Smooth muscle cell (in vitro differentiated cells): ENCODE data around the gene MCTP1. TPM values are rescaled to one million over a fixed set of nuclear protein-coding genes. Genes with fewer than 3 reads are reported as not detected.

Experiments
- DNase-seq: peaks from one replicate; lab custom pipeline; 2025; ENCODE audit not compliant: unreplicated experiment; lab: John Stamatoyannopoulos, UW
- H2AFZ ChIP-seq: fragments of 200-600 bp; sonication (generic); 2 replicates; pipeline ENCODE4 v1.6.0; 2016; ENCODE audit warnings: antibody characterized with exemption, low read depth, mild to moderate bottlenecking
- H3F3A ChIP-seq: fragments of 200-600 bp; sonication (generic); 2 replicates; pipeline ENCODE4 v1.6.0; 2017; ENCODE audit warnings: antibody characterized with exemption, low read depth
- H3K27ac ChIP-seq: fragments of 200-600 bp; sonication (generic); 2 replicates; pipeline ENCODE4 v1.5.1; 2016; ENCODE audit warnings: low read depth, mild to moderate bottlenecking
- H3K27me3 ChIP-seq: fragments of 200-600 bp; sonication (generic); 2 replicates; pipeline ENCODE4 v1.6.1; 2016; ENCODE audit warnings: low read depth, mild to moderate bottlenecking
- H3K36me3 ChIP-seq: fragments of 200-600 bp; sonication (generic); 2 replicates; pipeline ENCODE4 v1.5.1; 2016; ENCODE audit warnings: low read depth
- H3K4me1 ChIP-seq: fragments of 200-600 bp; sonication (generic); 2 replicates; pipeline ENCODE4 v1.5.1; 2016; ENCODE audit warnings: low read depth
- H3K4me2 ChIP-seq: fragments of 200-600 bp; sonication (generic); 2 replicates; pipeline ENCODE4 v1.6.0; 2016; ENCODE audit warnings: mild to moderate bottlenecking
- H3K4me3 ChIP-seq: fragments of 200-600 bp; sonication (generic); 2 replicates; pipeline ENCODE4 v1.5.1; 2016; ENCODE audit warnings: mild to moderate bottlenecking
- H3K79me2 ChIP-seq: fragments of 200-600 bp; sonication (generic); 2 replicates; pipeline ENCODE4 v1.6.0; 2016; ENCODE audit warnings: low read depth, mild to moderate bottlenecking
- H3K9ac ChIP-seq: fragments of 200-600 bp; sonication (generic); 2 replicates; pipeline ENCODE4 v1.6.0; 2016; ENCODE audit warnings: low read depth
- H3K9me3 ChIP-seq: fragments of 200-600 bp; sonication (generic); replicated peaks from 2 replicates; pipeline ENCODE4 v1.5.1; 2016; ENCODE audit warnings: low read depth
- H4K20me1 ChIP-seq: fragments of 200-600 bp; sonication (generic); 2 replicates; pipeline ENCODE4 v1.6.0; 2016; ENCODE audit warnings: low read depth
- CTCF ChIP-seq: fragments of 200-600 bp; sonication (generic); IDR thresholded peaks from 2 replicates; pipeline ENCODE4 v1.5.1; 2017; ENCODE audit warnings: borderline replicate concordance, mild to moderate bottlenecking, antibody characterized with exemption; ENCODE audit not compliant: insufficient read depth, poor library complexity, severe bottlenecking
- WGBS: methylation state at CpG from one replicate; pipeline ENCODE4 v1.1.7; 2016; ENCODE audit warnings: low lambda C conversion rate; 5-methylcytosine and 5-hydroxymethylcytosine counted together
- polyA plus RNA-seq: library from polyadenylated mRNA; unstranded; fragments of >200 nt; fragmentation: Nextera tagmentation; extraction: Ambion mirVana; gene quantifications from 2 replicates; pipeline ENCODE4 v1.2.1, GENCODE V29; 2016
- total RNA-seq: library from RNA; depleted of rRNA; stranded (reverse); fragments of >200 nt; gene quantifications from 2 replicates; pipeline ENCODE4 v1.2.3, GENCODE V29; 2014

The MCTP1 gene
- total and polyA plus RNA-seq, 2 experiments from 2014 or later: 1.1 to 4.8 TPM

GRCh38 chr5:95107138-95107537 is 177.8 kb downstream of the MCTP1 start:
- no peak for DNase-seq
- no peak for TF ChIP-seq CTCF
- Histone ChIP-seq H3K4me2 (no peak overlapping the region), H3K79me2 (no peaks in the 10 kb centered on the region), H3K27ac (no peak overlapping the region), H3K27me3 (no peaks in the 10 kb centered on the region), H3K36me3 (no peaks in the 10 kb centered on the region), H3K4me3 (no peak overlapping the region), H3F3A (no peaks in the 10 kb centered on the region), H4K20me1 (no peaks in the 10 kb centered on the region), H3K9me3 (no peaks in the 10 kb centered on the region), H3K4me1 (no peaks in the 10 kb centered on the region), H2AFZ (no peak overlapping the region), H3K9ac (no peak overlapping the region)
- WGBS: 96% methylated on average over 2 of the region's 2 CpGs

- no peaks in the 10 kb centered on the region for H3K27me3 ChIP-seq
- no peak overlapping the region for H2AFZ ChIP-seq
- H3K4me3 ChIP-seq: no peak overlapping the region
- H3K4me1 ChIP-seq: no peaks in the 10 kb centered on the region
- WGBS: 97% methylated on average over 1 of the region's 1 CpG
- H4K20me1 ChIP-seq: no peaks in the 10 kb centered on the region
- H3K9ac ChIP-seq: no peak overlapping the region
- no peak overlapping the region for H3K27ac ChIP-seq
- no peak for TF ChIP-seq CTCF
- no peaks in the 10 kb centered on the region for H3F3A ChIP-seq
- DNase-seq: no peak
- H3K36me3 ChIP-seq: no peaks in the 10 kb centered on the region
- no peaks in the 10 kb centered on the region for H3K79me2 ChIP-seq
- H3K4me2 ChIP-seq: no peak overlapping the region
- no peaks in the 10 kb centered on the region for H3K9me3 ChIP-seq
Measured at GRCh38 chr5:95105638-95106037, 179.3 kb downstream of the MCTP1 start.

- Histone ChIP-seq H3K27me3 (no peaks in the 10 kb centered on the region), H3K9me3 (no peaks in the 10 kb centered on the region), H3K4me2 (no peak overlapping the region), H3K9ac (no peak overlapping the region), H3K4me3 (no peak overlapping the region), H3K79me2 (no peaks in the 10 kb centered on the region), H3K36me3 (no peaks in the 10 kb centered on the region), H3K27ac (no peak overlapping the region), H3F3A (no peaks in the 10 kb centered on the region), H4K20me1 (no peaks in the 10 kb centered on the region), H2AFZ (no peak overlapping the region), H3K4me1 (no peaks in the 10 kb centered on the region)
- no peak for DNase-seq
- WGBS: 64% methylated on average over 1 of the region's 1 CpG
- no peak for TF ChIP-seq CTCF
Measured at GRCh38 chr5:95102687-95103086, 182.2 kb downstream of the MCTP1 start.

- no peak for TF ChIP-seq CTCF
- 63% methylated on average over 1 of the region's 1 CpG for WGBS
Measured at GRCh38 chr5:95102080-95102479, 182.8 kb downstream of the MCTP1 start.

More at GRCh38 chr5:95102080-95102479, 182.8 kb downstream of the MCTP1 start:
- Histone ChIP-seq H4K20me1 (no peaks in the 10 kb centered on the region), H3K9ac (no peak overlapping the region), H3K4me1 (no peaks in the 10 kb centered on the region), H3K79me2 (no peaks in the 10 kb centered on the region), H3K9me3 (no peaks in the 10 kb centered on the region), H3K4me2 (no peak overlapping the region), H2AFZ (no peak overlapping the region), H3K36me3 (no peaks in the 10 kb centered on the region), H3K27ac (no peak overlapping the region), H3K4me3 (no peak overlapping the region), H3F3A (no peaks in the 10 kb centered on the region), H3K27me3 (no peaks in the 10 kb centered on the region)
- DNase-seq: no peak
